PFSK-1 (cell line): ENCODE data around the gene CADM2.

Source experiments
- FOXP2 ChIP-seq: optimal IDR thresholded peaks from 2 replicates; pipeline ENCODE3; 2011; ENCODE audit warnings: borderline replicate concordance, control low read depth, inconsistent platforms; ENCODE audit not compliant: insufficient read depth; ENCODE audit errors: extremely low read length, extremely low read depth
- POLR2AphosphoS5 ChIP-seq: IDR thresholded peaks from 2 replicates; pipeline ENCODE4 v1.6.1; 2012; ENCODE audit warnings: low read depth, mild to moderate bottlenecking, control low read depth, low read length, moderate library complexity
- SIN3A ChIP-seq: IDR thresholded peaks from 2 replicates; pipeline ENCODE4 v1.6.1; 2012; ENCODE audit warnings: mild to moderate bottlenecking, low read length, moderate library complexity, borderline replicate concordance; ENCODE audit not compliant: insufficient read depth
- TAF1 ChIP-seq: IDR thresholded peaks from 2 replicates; pipeline ENCODE4 v1.6.1; 2012; ENCODE audit warnings: low read length, control low read depth, borderline replicate concordance; ENCODE audit not compliant: insufficient read depth
- TF ChIP-seq, protein P1 (sequence below), 2 experiments: IDR thresholded peaks; 2 replicates each; pipeline versions ENCODE4 v1.6.1 to v1.8.0; 2011 to 2012; ENCODE audit warnings: low read depth in 2 of 2, low read length in 2 of 2, control low read depth in 1 of 2, inconsistent platforms in 1 of 2, mild to moderate bottlenecking in 1 of 2, moderate library complexity in 1 of 2; ENCODE audit not compliant: insufficient read depth in 1 of 2

Gene CADM2

DNA sequence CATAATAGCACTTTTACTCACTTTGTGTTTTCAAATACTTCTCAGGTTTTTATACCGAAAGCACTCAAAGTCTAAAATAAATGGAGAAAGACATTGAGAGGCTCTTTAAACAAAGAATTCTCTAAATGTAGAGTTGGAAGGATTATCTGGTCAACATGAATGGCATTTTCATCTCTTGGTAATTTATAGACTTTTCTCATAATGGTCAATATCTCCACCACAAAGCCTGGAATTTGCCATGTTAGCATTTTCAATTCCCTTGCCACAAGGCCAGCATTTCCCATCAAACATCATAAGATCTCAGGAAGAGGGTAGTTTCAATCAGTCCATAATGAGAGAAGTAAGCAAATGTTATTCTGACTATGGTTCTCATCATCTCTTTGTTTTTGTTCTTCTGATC, 293.0 kb downstream of the CADM2 start:
- TF ChIP-seq SIN3A, result no peak
- TF ChIP-seq TAF1, result no peak
- TF ChIP-seq POLR2AphosphoS5, result no peak
- no peak for TF ChIP-seq FOXP2
- TF ChIP-seq, protein P1, sequence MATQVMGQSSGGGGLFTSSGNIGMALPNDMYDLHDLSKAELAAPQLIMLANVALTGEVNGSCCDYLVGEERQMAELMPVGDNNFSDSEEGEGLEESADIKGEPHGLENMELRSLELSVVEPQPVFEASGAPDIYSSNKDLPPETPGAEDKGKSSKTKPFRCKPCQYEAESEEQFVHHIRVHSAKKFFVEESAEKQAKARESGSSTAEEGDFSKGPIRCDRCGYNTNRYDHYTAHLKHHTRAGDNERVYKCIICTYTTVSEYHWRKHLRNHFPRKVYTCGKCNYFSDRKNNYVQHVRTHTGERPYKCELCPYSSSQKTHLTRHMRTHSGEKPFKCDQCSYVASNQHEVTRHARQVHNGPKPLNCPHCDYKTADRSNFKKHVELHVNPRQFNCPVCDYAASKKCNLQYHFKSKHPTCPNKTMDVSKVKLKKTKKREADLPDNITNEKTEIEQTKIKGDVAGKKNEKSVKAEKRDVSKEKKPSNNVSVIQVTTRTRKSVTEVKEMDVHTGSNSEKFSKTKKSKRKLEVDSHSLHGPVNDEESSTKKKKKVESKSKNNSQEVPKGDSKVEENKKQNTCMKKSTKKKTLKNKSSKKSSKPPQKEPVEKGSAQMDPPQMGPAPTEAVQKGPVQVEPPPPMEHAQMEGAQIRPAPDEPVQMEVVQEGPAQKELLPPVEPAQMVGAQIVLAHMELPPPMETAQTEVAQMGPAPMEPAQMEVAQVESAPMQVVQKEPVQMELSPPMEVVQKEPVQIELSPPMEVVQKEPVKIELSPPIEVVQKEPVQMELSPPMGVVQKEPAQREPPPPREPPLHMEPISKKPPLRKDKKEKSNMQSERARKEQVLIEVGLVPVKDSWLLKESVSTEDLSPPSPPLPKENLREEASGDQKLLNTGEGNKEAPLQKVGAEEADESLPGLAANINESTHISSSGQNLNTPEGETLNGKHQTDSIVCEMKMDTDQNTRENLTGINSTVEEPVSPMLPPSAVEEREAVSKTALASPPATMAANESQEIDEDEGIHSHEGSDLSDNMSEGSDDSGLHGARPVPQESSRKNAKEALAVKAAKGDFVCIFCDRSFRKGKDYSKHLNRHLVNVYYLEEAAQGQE (IDR thresholded peaks at IDR 0.05; ENCODE audit: insufficient read depth in 1 of 2, low read depth in 2 of 2, low read length in 2 of 2), result no peak

DNA sequence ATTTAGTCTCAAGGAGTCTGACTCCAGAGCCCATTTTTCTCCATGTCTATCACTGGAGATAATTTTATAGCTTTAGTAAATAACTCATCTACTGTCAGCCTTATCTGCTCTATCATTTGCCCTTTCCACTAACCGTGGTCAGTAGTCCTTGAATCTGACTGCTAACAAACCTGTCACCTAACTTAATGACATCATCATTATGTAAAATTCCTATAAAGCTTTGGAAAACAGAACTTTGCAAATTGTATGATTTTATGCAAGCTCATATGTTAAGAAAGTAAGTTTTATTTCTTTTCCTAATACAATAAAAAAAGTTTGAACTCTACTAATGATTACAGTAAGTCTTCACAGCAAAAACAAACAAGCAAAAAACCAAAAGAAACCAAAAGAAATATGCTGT, 293.9 kb downstream of the CADM2 start:
- TF ChIP-seq TAF1, result no peak
- no peak for TF ChIP-seq FOXP2
- TF ChIP-seq, protein P1 (IDR thresholded peaks at IDR 0.05; ENCODE audit: insufficient read depth in 1 of 2, low read depth in 2 of 2, low read length in 2 of 2), result no peak
- TF ChIP-seq SIN3A, result no peak
- no peak for TF ChIP-seq POLR2AphosphoS5

DNA sequence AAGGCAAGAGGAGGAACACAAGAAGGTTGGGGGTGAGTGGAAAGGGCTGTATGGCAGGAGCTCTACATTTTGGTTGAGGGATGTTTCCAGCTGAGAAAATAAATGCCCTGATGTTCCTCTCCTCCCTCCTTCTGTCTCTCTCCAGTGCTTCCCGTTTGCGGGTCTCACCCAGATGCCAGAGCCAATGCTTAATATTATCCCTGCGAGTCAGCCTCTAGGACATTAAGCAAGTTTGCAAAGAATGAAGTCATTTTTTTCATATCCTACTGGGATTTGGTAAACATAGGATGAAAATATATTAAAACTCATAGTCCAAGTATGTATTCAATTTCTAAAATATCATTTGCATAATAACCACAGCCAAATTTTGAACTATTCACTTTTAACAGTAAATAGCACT, 295.9 kb downstream of the CADM2 start:
- TF ChIP-seq TAF1, result no peak

DNA sequence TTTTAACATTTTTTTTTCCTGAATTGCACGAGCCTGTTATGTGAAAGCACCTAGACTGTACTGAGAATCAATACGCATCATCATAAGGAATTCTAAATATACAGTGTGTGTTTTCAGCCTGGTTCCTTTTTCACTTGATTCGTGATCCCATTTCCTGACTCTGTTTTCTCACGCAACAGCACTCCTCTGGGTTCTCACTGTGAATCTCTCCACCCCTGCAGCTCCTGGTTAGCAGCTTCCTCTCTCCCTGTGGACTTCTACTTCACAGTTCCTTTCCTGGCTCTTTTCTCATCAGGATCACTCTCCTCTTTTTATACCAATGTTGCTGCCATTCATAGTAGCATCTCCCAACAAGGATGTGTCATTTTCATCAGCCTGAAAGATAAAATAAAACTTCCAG, 297.2 kb downstream of the CADM2 start:
- TF ChIP-seq TAF1, result no peak
- no peak for TF ChIP-seq FOXP2
- TF ChIP-seq SIN3A, result no peak
- TF ChIP-seq, protein P1 (IDR thresholded peaks at IDR 0.05; ENCODE audit: insufficient read depth in 1 of 2, low read depth in 2 of 2, low read length in 2 of 2), result no peak
- no peak for TF ChIP-seq POLR2AphosphoS5

DNA sequence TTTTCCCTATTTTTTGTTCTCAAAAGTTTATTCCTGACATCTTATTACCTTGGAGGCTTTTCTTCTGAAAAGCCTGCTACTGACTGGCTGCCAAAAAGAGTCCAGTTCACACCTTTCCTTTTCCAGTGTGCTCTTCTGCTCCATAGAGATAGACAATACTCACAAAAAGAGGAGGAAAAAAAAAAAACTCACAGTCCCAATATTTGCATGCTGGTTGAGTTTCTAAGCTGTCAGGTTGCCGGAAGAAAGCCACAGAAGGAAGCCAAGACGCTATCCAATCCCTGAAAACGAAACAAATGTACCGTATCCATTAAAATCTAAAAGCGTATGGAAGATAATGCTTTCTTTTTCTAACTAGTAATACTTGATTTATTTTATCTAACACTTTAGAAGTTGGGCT, 299.5 kb downstream of the CADM2 start:
- TF ChIP-seq, protein P1 (IDR thresholded peaks at IDR 0.05; ENCODE audit: insufficient read depth in 1 of 2, low read depth in 2 of 2, low read length in 2 of 2), result peak in 1 of 2 experiments; percentile 65; a peak in 2 of 4 replicates
- TF ChIP-seq TAF1, result no peak
